ENCODE results near the gene RASA3.
"Not testable (repeated sequence)": the region's sequence is repeated elsewhere in the genome, so short reads cannot be mapped to it uniquely, and the experiment has no call there.

RASA3 gene

GRCh38 chr13:114112826-114113322 is 19.5 kb downstream of the RASA3 start:
- DNase-seq (ENCODE audit: low spot score), result no peak

- no peak for DNase-seq (ENCODE audit: low spot score)
Observed at GRCh38 chr13:114112231-114112825, 20.1 kb downstream of the RASA3 start.

GRCh38 chr13:114111577-114111976 is 20.8 kb downstream of the RASA3 start:
- DNase-seq (ENCODE audit: low spot score), result no peak

- DNase-seq (ENCODE audit: low spot score), result not testable (repeated sequence)
Observed at GRCh38 chr13:114110830-114111189, 21.6 kb downstream of the RASA3 start.

- no peak for DNase-seq (ENCODE audit: low spot score)
Observed at GRCh38 chr13:114110091-114110829, 22.2 kb downstream of the RASA3 start.

- DNase-seq (ENCODE audit: low spot score), result no peak
Observed at GRCh38 chr13:114109641-114110041, 22.8 kb downstream of the RASA3 start.

- no peak for DNase-seq (ENCODE audit: low spot score)
Observed at GRCh38 chr13:114108894-114109293, 23.5 kb downstream of the RASA3 start.

GRCh38 chr13:114108141-114108761 is 24.2 kb downstream of the RASA3 start:
- DNase-seq (ENCODE audit: low spot score), result no peak

GRCh38 chr13:114107686-114108081 is 24.7 kb downstream of the RASA3 start:
- DNase-seq (ENCODE audit: low spot score), result no peak

- DNase-seq (ENCODE audit: low spot score), result no peak
Observed at GRCh38 chr13:114106991-114107685, 25.3 kb downstream of the RASA3 start.

- DNase-seq (ENCODE audit: low spot score), result no peak
Observed at GRCh38 chr13:114106526-114106925, 25.9 kb downstream of the RASA3 start.

GRCh38 chr13:114105521-114106225 is 26.8 kb downstream of the RASA3 start:
- DNase-seq (ENCODE audit: low spot score), result no peak

- DNase-seq (ENCODE audit: low spot score), result no peak
Observed at GRCh38 chr13:114104655-114105520, 27.5 kb downstream of the RASA3 start.

GRCh38 chr13:114103801-114104654 is 28.4 kb downstream of the RASA3 start:
- DNase-seq (ENCODE audit: low spot score), result no peak

GRCh38 chr13:114103289-114103621 is 29.2 kb downstream of the RASA3 start:
- DNase-seq (ENCODE audit: low spot score), result not testable (repeated sequence)

GRCh38 chr13:114102521-114103288 is 29.7 kb downstream of the RASA3 start:
- no peak for DNase-seq (ENCODE audit: low spot score)

- DNase-seq (ENCODE audit: low spot score), result no peak
Observed at GRCh38 chr13:114102131-114102520, 30.3 kb downstream of the RASA3 start.

- no peak for DNase-seq (ENCODE audit: low spot score)
Observed at GRCh38 chr13:114101358-114102130, 30.9 kb downstream of the RASA3 start.
